Stimulated activated naive CD4-positive, alpha-beta T cell treated with Interleukin-2 at 50 U/mL for 16 hours (primary cell): ENCODE measurements around the gene RNF40.
A peak's percentile ranks its signal among the peaks of the same experiment; 100 is the strongest.

ENCODE experiments used
- DNase-seq: peaks from one replicate; lab custom pipeline; 2025; lab: John Stamatoyannopoulos, UW

RNF40 gene

DNA sequence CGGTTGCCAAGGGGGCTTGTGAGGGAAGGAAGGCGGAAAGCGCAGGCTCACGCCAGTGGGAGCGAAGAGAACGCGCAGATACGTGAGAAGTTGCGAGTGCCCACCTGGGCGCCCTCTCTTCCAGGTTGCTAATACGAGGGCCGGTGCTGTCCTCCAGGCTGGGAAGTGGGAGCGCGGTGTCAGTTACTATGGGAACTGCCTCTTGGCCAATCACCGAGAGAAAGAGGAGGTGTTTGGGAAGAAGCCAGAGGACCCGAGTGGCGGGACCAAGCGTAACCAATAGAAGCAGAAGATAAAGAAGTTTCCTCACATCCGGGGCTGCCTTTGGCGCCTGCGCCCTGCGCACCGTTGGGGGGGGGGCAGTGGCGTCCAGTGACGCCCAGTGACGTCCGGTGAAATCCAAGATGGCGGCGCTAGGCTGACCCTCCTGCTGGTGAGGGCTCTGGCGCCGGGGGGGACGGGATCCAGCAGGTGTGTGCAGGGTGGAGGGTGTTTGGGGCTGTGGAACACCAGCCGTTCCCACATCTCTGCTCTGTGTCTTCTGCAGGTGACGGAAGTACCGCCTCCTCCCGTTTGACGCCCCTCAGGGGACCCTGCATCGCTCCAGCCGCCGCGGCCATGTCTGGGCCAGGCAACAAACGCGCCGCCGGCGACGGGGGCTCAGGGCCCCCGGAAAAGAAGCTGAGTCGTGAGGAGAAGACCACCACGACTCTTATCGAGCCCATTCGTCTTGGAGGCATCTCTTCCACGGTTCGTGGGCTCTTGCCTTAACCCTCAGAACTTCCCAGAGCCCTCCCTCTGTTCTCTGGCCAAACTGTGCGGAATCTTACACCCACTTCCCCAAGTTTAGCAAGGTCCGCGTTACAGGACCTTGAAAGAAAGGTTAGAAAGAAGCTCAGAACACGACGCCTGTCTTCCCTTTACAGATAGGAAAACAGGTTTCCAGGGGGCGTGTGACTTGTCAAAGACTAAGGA lies at the start of gene RNF40, which contains the start of gene CFAP119:
TSS of gene RNF40 (plus strand) at position 395 of the 975 bp plus-strand sequence. CDS start at position 619, 224 bp downstream.
TSS of gene CFAP119 (minus strand) at position 135 of the 975 bp plus-strand sequence. CDS start 314 bp downstream, outside the sequence.
- DNase-seq = peak; percentile 89

DNA sequence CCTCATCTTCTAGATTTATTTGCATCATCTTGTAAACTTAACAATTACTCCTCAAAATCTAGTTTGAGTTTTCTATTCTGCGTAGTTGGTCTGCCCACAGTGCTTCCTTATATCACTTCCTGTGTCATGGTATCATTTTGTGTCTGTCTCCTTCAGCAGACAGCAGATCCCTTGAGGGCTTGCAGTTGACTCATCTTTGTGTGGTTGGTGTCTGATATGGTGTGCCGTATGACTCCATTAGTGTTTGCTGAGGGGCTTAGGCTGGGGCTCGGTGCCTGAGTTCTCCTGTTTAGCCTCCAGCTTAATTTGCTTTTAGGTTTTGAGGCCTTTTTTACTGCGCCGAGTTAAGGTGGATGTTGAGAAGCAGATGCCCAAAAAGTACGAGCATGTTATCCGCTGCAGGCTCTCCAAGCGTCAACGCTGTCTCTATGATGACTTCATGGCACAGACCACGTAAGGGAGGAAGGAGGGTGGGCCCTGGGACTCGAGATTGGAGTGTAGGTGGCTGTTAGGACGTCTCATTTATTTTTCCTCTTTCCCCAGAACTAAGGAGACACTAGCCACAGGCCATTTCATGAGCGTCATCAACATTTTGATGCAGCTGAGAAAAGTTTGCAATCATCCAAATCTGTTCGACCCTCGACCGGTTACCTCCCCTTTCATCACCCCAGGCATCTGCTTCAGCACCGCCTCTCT lies 46.2 kb upstream of the RNF40 start:
- DNase-seq = peak; percentile 25

DNA sequence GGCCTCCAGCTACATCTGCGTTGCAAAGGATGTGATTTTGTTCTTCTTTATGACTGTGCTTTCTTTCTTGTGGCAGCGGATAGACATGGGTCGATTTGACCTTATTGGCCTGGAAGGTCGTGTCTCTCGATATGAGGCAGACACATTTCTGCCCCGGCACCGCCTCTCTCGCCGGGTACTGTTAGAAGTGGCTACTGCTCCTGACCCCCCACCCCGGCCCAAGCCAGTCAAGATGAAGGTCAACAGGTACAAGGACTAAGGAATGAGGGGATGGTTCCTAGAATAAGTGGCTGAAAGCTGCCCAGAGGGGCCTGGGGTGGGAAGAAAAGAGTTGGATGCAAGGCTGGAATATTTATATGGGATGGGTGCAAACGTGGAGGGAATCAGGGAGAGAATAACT lies 42.0 kb upstream of the RNF40 start:
- DNase-seq = no peak

DNA sequence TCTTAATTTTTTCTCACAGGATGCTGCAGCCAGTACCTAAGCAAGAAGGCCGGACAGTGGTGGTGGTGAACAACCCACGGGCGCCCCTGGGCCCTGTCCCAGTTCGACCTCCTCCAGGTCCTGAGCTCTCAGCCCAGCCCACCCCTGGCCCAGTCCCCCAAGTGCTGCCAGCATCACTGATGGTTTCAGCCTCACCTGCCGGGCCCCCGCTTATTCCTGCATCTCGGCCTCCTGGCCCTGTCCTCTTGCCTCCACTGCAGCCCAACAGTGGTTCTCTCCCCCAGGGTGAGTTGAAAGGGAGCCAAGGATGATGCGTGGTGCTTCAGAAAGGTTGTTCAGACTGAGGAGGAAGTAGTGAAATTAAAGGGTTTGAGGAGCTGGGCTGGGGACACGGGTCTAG lies 41.4 kb upstream of the RNF40 start:
- DNase-seq = no peak

DNA sequence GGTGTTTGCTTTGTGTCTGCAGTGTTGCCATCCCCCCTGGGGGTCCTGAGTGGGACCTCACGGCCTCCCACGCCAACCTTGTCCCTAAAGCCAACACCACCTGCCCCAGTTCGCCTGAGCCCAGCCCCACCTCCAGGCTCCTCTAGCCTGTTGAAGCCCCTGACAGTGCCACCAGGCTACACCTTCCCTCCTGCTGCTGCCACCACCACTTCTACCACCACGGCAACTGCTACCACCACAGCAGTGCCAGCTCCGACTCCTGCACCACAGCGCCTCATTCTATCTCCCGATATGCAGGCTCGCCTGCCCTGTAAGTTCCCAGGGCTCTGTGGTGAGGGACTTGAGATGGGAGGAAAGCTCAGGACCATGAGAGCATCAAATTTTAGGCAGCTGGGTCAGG lies 41.0 kb upstream of the RNF40 start:
- no peak for DNase-seq

DNA sequence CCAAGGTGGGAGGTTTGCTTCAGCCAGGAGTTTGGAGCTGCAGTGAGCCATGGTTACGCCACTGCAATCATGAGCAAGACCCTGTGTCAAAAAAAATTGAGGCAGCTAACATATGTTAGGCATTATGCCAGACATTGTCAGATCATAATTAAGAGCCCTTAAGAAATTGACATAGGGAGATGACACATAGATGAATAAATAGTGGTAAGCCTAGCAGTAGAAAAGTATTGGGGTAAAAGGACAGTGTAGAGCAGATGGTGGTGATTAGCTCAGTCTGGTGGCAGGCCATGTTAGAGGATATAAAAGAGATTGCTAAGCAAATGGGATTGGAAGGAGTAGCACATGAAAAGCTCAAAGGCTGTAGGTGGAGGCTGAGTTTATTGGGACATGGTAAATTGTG lies 40.5 kb upstream of the RNF40 start:
- no peak for DNase-seq

DNA sequence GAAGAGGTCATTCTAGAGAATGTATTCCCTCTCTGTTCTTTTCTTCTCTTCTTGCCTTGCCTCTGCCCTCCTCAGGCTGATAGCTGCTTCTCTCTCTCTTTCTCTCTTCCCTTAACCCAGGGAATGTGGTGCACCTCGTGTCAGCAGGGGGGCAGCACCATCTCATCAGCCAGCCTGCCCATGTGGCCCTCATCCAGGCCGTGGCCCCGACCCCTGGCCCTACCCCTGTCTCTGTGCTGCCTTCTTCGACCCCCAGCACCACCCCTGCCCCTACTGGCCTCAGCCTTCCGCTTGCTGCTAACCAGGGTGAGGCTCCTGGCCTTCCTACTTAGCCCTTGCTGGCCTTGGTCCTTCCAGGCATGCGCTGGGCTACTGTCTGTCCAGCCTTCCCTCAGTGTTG lies 39.7 kb upstream of the RNF40 start:
- no peak for DNase-seq

DNA sequence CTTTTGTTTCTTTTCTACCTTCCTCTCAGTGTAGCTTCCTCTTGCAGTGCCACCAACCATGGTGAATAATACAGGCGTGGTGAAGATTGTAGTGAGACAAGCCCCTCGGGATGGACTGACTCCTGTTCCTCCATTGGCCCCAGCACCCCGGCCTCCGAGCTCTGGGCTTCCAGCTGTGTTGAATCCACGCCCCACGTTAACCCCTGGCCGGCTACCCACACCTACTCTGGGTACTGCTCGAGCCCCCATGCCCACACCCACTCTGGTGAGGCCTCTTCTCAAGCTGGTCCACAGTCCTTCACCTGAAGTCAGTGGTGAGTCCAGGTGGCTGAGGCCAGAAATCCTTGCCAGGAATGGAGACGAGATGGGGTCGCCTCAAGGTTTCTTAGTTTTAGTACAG lies 39.2 kb upstream of the RNF40 start:
- no peak for DNase-seq

DNA sequence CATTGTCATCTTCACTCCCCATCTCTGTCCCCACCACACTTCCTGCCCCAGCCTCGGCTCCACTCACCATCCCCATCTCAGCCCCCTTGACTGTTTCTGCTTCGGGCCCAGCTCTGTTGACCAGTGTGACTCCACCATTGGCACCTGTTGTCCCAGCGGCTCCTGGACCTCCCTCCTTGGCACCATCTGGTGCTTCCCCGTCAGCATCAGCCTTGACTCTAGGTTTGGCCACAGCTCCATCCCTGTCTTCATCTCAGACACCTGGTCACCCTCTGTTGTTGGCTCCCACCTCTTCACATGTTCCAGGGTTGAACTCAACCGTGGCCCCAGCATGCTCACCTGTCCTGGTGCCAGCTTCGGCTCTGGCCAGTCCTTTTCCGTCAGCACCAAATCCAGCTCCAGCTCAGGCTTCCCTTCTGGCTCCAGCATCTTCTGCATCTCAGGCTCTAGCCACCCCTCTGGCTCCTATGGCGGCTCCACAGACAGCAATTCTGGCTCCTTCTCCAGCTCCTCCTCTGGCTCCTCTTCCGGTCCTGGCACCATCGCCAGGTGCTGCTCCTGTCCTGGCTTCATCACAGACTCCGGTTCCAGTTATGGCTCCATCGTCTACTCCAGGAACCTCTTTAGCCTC lies 38.3 kb upstream of the RNF40 start:
- DNase-seq = no peak

DNA sequence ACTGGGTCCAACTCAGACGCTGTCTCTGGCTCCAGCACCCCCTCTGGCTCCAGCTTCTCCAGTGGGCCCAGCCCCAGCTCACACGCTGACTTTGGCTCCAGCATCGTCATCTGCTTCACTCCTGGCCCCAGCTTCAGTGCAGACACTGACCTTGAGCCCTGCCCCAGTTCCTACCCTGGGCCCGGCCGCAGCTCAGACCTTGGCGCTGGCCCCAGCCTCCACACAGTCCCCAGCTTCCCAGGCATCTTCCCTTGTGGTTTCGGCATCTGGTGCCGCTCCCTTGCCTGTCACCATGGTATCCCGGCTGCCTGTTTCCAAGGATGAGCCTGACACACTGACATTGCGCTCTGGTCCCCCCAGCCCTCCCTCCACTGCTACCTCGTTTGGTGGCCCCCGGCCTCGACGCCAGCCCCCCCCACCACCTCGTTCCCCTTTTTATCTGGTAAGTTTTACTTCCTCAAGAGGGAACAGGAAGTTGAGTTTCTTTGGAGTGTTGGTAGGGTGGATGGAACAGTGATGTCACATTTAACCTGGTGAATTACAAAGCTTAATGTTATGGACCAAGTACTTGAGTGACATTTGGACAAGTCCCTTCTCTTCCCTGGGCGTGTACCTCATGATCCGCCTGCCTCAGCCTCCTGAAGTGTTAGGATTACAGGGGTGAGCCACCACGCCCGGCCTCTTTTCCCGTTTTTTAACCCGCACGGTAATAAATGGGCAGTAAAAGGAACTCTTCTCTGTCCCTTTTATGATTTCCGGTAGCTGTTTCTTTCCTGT lies 37.3 kb upstream of the RNF40 start:
- DNase-seq = no peak

DNA sequence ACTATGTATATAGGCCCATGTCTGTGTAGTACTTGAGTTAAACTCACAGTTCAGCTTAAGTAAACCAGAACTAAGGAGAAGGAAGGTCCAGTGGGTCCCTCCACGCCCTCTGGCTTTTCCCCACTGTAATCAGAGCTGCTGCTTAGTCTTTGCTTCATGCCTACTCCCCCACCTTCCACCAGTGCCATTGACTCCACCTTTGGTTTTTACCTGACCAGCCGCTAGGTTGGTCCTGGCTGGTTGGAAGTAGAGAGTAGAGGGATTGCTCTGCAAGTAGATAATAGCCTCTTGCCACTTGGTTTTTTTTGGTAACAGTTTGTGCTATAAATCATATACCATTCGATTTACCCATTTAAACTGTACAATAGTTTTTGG lies 36.7 kb upstream of the RNF40 start:
- no peak for DNase-seq

DNA sequence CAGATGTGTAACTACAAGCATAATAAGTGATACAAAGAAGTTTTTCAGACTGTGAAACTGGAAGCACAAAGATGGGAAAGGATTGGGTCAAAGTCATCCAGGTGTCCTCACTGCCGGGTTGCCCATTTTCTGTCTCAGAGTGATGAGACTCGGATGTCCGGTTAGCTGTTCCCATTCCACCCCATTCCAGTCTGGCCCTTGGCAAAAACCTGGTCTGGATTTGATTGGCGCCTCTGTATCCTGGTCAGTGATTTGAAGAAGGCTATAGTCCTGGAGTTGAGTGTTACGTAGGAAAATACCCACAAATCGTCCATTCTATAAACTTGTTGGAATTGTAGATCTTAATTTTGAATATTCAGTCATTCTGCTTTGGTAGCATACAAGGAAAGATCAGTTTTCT lies 33.8 kb upstream of the RNF40 start:
- no peak for DNase-seq

DNA sequence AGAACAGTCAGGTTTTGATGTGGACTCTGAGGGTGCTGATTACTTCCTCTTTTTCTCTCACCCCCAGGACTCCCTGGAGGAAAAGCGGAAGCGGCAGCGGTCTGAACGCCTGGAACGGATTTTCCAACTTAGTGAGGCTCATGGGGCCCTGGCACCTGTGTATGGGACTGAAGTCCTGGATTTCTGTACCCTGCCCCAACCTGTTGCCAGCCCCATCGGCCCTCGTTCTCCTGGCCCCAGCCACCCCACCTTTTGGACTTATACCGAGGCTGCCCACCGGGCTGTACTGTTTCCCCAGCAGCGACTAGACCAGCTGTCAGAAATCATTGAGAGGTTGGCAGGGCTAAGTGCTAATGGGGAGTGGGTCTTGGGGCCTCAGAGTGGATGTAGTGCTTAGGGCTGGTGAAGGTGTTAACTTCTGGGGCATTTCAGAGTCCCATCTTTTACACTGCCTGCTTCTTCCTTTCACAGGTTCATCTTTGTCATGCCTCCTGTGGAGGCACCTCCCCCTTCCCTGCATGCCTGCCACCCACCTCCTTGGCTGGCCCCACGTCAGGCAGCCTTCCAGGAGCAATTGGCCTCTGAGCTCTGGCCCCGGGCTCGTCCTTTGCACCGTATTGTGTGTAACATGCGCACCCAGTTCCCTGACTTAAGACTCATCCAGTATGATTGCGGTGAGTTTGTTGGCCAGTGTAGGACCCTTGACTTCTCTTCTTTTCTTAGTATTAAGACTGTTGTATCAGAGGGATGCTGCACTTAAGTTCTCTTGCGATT lies 33.0 kb upstream of the RNF40 start:
- DNase-seq = no peak

DNA sequence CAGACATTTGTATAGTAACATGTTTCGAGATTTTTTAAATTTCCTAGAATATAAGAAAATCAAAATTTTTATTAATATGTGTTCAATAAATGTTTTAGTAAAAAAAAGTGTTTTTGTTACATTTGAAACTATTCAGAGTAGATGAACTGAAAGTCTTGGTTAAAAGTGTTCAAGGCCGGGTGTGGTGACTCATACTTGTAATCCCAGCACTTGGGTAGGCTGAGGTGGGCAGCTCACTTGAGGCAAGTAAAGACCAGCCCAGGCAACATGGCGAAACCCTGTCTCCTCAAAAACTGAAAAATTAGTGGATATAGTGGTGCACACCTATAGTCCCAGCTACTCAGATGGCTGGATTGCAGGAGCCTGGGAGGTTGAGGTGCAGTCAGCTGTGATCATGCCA lies 30.7 kb upstream of the RNF40 start:
- no peak for DNase-seq

DNA sequence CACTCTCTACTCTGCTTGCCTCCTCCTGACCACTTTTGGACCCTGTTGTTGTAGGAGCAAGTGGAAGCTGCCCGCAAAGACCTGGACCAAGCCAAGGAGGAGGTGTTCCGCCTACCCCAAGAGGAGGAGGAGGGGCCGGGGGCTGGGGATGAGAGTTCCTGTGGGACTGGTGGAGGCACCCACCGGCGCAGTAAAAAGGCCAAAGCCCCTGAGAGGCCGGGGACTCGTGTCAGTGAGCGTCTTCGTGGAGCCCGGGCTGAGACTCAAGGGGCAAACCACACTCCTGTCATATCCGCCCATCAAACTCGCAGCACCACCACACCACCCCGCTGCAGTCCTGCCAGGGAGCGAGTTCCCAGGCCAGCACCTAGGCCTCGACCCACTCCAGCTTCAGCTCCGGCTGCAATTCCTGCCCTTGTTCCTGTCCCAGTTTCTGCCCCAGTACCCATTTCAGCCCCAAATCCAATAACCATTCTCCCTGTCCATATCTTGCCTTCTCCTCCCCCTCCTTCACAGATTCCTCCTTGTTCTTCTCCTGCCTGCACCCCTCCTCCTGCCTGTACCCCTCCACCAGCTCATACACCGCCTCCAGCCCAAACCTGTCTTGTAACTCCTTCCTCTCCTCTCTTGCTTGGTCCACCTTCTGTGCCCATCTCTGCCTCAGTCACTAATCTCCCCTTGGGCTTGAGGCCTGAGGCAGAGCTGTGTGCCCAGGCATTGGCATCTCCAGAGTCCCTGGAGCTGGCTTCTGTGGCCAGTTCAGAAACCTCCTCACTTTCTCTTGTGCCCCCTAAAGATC lies 24.9 kb upstream of the RNF40 start:
- DNase-seq = no peak

DNA sequence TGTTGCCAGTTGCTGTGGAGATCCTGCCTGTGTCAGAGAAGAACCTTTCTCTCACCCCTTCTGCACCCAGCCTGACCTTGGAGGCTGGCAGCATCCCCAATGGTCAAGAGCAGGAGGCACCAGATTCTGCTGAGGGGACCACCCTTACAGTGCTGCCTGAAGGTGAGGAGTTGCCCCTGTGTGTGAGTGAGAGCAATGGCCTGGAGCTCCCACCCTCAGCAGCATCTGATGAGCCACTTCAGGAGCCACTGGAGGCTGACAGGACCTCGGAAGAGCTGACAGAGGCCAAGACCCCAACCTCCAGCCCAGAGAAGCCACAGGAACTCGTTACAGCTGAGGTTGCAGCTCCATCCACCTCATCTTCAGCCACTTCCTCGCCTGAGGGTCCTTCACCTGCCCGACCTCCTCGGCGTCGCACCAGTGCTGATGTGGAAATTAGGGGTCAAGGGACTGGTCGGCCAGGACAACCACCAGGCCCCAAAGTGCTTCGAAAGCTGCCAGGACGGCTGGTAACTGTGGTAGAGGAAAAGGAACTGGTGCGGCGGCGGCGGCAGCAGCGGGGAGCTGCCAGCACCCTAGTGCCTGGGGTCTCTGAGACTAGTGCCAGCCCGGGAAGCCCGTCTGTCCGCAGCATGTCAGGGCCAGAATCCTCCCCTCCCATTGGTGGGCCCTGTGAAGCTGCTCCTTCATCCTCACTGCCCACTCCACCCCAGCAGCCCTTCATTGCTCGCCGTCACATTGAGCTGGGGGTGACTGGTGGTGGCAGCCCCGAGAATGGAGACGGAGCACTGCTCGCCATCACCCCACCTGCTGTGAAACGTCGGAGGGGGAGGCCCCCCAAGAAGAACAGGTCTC lies 24.1 kb upstream of the RNF40 start:
- no peak for DNase-seq

DNA sequence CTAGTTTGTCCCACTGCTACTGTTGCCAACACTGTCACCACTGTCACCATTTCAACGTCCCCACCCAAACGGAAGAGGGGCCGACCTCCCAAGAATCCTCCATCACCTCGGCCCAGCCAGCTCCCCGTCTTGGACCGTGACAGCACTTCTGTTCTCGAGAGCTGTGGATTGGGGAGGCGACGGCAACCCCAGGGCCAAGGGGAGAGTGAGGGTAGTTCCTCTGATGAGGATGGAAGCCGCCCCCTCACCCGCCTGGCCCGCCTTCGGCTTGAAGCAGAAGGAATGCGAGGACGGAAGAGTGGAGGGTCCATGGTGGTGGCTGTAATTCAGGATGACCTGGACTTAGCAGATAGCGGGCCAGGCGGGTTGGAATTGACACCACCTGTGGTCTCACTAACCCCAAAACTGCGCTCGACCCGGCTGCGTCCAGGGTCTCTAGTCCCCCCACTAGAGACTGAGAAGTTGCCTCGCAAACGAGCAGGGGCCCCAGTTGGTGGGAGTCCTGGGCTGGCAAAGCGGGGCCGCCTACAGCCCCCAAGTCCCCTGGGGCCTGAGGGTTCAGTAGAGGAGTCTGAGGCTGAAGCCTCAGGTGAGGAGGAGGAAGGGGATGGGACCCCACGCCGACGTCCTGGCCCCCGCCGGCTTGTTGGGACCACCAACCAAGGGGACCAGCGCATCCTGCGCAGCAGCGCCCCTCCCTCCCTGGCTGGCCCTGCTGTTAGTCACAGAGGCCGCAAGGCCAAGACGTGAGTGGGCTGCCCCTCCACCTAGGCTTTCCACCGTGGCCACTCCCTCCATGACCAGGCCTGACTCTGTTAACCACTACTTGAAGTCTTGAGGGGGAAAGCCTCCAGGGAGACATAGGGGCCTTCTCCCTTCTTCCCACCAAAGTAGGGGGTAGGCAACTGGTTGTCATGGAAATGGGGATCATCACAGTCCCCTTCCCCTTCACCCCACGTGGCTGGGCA lies 22.9 kb upstream of the RNF40 start:
- DNase-seq = no peak
